Transverse colon (tissue), 4 donors: ENCODE measurements around the gene OR4F15.
"Not testable (repeated sequence)": the region's sequence is repeated elsewhere in the genome, so short reads cannot be mapped to it uniquely, and the experiment has no call there.

Experiments
- EP300 ChIP-seq: sonication (generic); formaldehyde crosslinking; IDR thresholded peaks from one replicate; pipeline ENCODE4 v1.6.1; 2017; ENCODE audit warnings: antibody characterized with exemption, low read depth
- POLR2A ChIP-seq: fragments of 450-650 bp; IDR thresholded peaks from one replicate; pipeline ENCODE4 v1.6.1; 2016; ENCODE audit warnings: antibody characterized with exemption, mild to moderate bottlenecking, moderate library complexity
- POLR2AphosphoS5 ChIP-seq, 3 donors: sonication (generic); formaldehyde crosslinking; IDR thresholded peaks; one replicate each; pipeline ENCODE4 v1.6.1; 2016; ENCODE audit warnings: antibody characterized with exemption in 3 of 3
- TF ChIP-seq, protein P1 (sequence below), 5 experiments: fragments of 200-600 bp in 3 of 5; fragments of 450-650 bp in 2 of 5; sonication (generic) in 3 of 5; IDR thresholded peaks; 1 replicate in 2 of 5; 2 replicates in 3 of 5; pipeline ENCODE4 v1.5.1; 2016 to 2017; ENCODE audit warnings: antibody characterized with exemption in 5 of 5, inconsistent platforms in 3 of 5, mild to moderate bottlenecking in 2 of 5, moderate library complexity in 1 of 5

DNA sequence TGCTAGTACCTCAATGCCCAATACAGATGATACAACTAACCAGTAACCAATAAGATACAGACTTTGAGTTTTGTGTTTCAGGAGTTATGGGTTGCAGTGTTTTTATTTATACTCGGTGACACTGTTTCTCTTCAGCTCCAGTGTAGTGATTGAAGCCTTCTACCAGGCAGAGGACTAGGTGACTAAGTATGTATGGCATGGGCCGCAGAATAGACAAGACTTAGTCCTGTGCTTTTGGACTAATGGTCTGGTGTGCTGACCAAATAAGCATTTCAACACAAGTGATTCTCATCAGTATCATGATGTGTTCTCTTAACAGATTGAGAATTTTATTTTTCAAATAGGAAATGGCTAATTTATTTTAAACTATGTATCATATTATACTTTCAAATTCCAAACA is 24.0 kb upstream of the OR4F15 start:
- TF ChIP-seq, protein P1, sequence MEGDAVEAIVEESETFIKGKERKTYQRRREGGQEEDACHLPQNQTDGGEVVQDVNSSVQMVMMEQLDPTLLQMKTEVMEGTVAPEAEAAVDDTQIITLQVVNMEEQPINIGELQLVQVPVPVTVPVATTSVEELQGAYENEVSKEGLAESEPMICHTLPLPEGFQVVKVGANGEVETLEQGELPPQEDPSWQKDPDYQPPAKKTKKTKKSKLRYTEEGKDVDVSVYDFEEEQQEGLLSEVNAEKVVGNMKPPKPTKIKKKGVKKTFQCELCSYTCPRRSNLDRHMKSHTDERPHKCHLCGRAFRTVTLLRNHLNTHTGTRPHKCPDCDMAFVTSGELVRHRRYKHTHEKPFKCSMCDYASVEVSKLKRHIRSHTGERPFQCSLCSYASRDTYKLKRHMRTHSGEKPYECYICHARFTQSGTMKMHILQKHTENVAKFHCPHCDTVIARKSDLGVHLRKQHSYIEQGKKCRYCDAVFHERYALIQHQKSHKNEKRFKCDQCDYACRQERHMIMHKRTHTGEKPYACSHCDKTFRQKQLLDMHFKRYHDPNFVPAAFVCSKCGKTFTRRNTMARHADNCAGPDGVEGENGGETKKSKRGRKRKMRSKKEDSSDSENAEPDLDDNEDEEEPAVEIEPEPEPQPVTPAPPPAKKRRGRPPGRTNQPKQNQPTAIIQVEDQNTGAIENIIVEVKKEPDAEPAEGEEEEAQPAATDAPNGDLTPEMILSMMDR (IDR thresholded peaks at IDR 0.05), result not testable (repeated sequence)
- TF ChIP-seq POLR2AphosphoS5 (IDR thresholded peaks at IDR 0.05); POLR2A; EP300: not testable (repeated sequence)
